A549 (cell line): ENCODE data around the gene DPP10. TPM values are rescaled to one million over a fixed set of nuclear protein-coding genes. Genes with fewer than 3 reads are reported as not detected.

Experiments
- ATAC-seq, 2 experiments: fragments of 200-7000 bp in 1 of 2; fragments of >200 bp in 1 of 2; cut with Nextera tagmentation in 1 of 2; cut with Tn5 transposase in 1 of 2; 3 replicates each; pipeline versions ENCODE4 v1.8.0 to v1.9.1; 2018 to 2020; ENCODE audit warnings: mild to moderate bottlenecking in 1 of 2, moderate library complexity in 1 of 2
- CTCF ChIA-PET: fragments of 300-600 bp; sonication (Branson Sonifier 250); formaldehyde crosslinking; extraction: SDS; loops from one replicate; lab custom pipeline; 2021; ENCODE audit warnings: antibody characterized with exemption, inconsistent platforms; lab: Yijun Ruan, JAX
- POLR2A ChIA-PET: fragments of 350-600 bp; formaldehyde crosslinking; extraction: SDS; loops from one replicate; lab custom pipeline; 2021; ENCODE audit warnings: antibody characterized with exemption, inconsistent platforms; lab: Yijun Ruan, JAX
- DNase-seq, 2 experiments: peaks; one replicate each; pipeline versions ENCODE4 v3.0.0 to v3.0.0-alpha.2; 2011 to 2016; ENCODE audit warnings: low read depth in 1 of 2, low spot score in 1 of 2
- FAIRE-seq: peaks from 2 replicates; lab custom pipeline; 2011; peaks lifted over from hg19 to GRCh38; lab: Jason Lieb, UNC
- H3K27ac ChIP-seq, 2 experiments: fragments of >200 bp; sonication (Bioruptor Twin); formaldehyde crosslinking; 3 replicates each; pipeline ENCODE4 v1.5.1; 2016 to 2017
- H3K4me1 ChIP-seq: fragments of >200 bp; sonication (Bioruptor Twin); formaldehyde crosslinking; 3 replicates; pipeline ENCODE4 v1.6.1; 2016
- H3K4me2 ChIP-seq: fragments of >200 bp; sonication (Bioruptor Twin); formaldehyde crosslinking; 3 replicates; pipeline ENCODE4 v1.6.1; 2016
- H3K4me3 ChIP-seq: fragments of >200 bp; sonication (Bioruptor Twin); formaldehyde crosslinking; 3 replicates; pipeline ENCODE4 v1.5.1; 2016
- H3K9me3 ChIP-seq: fragments of >200 bp; sonication (Bioruptor Twin); formaldehyde crosslinking; 3 replicates; pipeline ENCODE4 v1.6.1; 2016
- CBX2 ChIP-seq: fragments of 200-600 bp; sonication (generic); IDR thresholded peaks from 2 replicates; pipeline ENCODE4 v1.6.1; 2016; ENCODE audit warnings: low read depth, mild to moderate bottlenecking, borderline replicate concordance
- CEBPB ChIP-seq, 2 experiments: fragments of >200 bp in 1 of 2; sonication (Bioruptor Twin) in 1 of 2; formaldehyde crosslinking in 1 of 2; IDR thresholded peaks; 2 replicates each; pipeline ENCODE4 v1.6.1; 2012 to 2016
- CHD2 ChIP-seq: fragments of 150-350 bp; IDR thresholded peaks from 2 replicates; pipeline ENCODE4 v1.6.1; 2014; ENCODE audit warnings: low read length; ENCODE audit not compliant: partially characterized antibody
- EHF ChIP-seq: fragments of 250-450 bp; sonication (Bioruptor Pico); IDR thresholded peaks from 2 replicates; pipeline ENCODE4 v1.5.0; 2020; ENCODE audit warnings: mild to moderate bottlenecking
- EHMT2 ChIP-seq: fragments of 200-600 bp; sonication (generic); IDR thresholded peaks from 2 replicates; pipeline ENCODE4 v1.6.1; 2016; ENCODE audit warnings: antibody characterized with exemption, low read depth, mild to moderate bottlenecking, moderate library complexity
- FOSB ChIP-seq: fragments of 250-450 bp; sonication (Bioruptor Pico); IDR thresholded peaks from 2 replicates; pipeline ENCODE4 v1.5.0; 2020; ENCODE audit warnings: mild to moderate bottlenecking, moderate library complexity
- FOSL2 ChIP-seq, 2 experiments: fragments of 450-650 bp in 1 of 2; fragments of >200 bp in 1 of 2; sonication (Bioruptor Twin) in 1 of 2; formaldehyde crosslinking; IDR thresholded peaks; 2 replicates each; pipeline versions ENCODE4 v1.5.0 to v1.6.1; 2016 to 2020; ENCODE audit warnings: mild to moderate bottlenecking in 1 of 2, moderate library complexity in 1 of 2
- FOXS1 ChIP-seq: fragments of 250-450 bp; sonication (Bioruptor Pico); IDR thresholded peaks from 2 replicates; pipeline ENCODE4 v1.5.0; 2020; ENCODE audit warnings: mild to moderate bottlenecking, moderate library complexity
- HDAC2 ChIP-seq: fragments of 200-600 bp; sonication (generic); IDR thresholded peaks from 2 replicates; pipeline ENCODE4 v1.6.1; 2016
- HEYL ChIP-seq: fragments of 250-450 bp; sonication (Bioruptor Pico); IDR thresholded peaks from 2 replicates; pipeline ENCODE4 v1.8.0; 2021; ENCODE audit warnings: mild to moderate bottlenecking, moderate library complexity
- KDM1A ChIP-seq: fragments of 200-600 bp; sonication (generic); IDR thresholded peaks from 2 replicates; pipeline ENCODE4 v1.6.1; 2016; ENCODE audit warnings: low read depth, mild to moderate bottlenecking
- MAZ ChIP-seq: fragments of 150-350 bp; IDR thresholded peaks from 2 replicates; pipeline ENCODE4 v1.6.1; 2014; ENCODE audit warnings: antibody characterized with exemption, low read depth, low read length, borderline replicate concordance
- NR3C1 ChIP-seq: fragments of >200 bp; sonication (Bioruptor Twin); formaldehyde crosslinking; IDR thresholded peaks from 3 replicates; pipeline ENCODE4 v1.6.1; 2017
- PHF8 ChIP-seq: fragments of 200-600 bp; sonication (generic); IDR thresholded peaks from 2 replicates; pipeline ENCODE4 v1.6.1; 2016; ENCODE audit warnings: low read depth, mild to moderate bottlenecking, antibody characterized with exemption, moderate library complexity, borderline replicate concordance
- POLR2AphosphoS2 ChIP-seq: conservative IDR thresholded peaks from 2 replicates; pipeline ENCODE4 v1.6.1; 2012; ENCODE audit warnings: low read length, improper control_type of control experiment, inconsistent platforms
- RNF2 ChIP-seq: fragments of 200-600 bp; sonication (generic); IDR thresholded peaks from 2 replicates; pipeline ENCODE4 v1.6.1; 2016; ENCODE audit warnings: low read depth, mild to moderate bottlenecking, antibody characterized with exemption, moderate library complexity, borderline replicate concordance
- TP53 ChIP-seq: fragments of 250-450 bp; sonication (Bioruptor Pico); IDR thresholded peaks from 2 replicates; pipeline ENCODE4 v1.5.0; 2021; ENCODE audit warnings: mild to moderate bottlenecking, moderate library complexity
- ZC3H11A ChIP-seq: fragments of 450-650 bp; IDR thresholded peaks from 2 replicates; pipeline ENCODE4 v1.6.1; 2014; ENCODE audit warnings: antibody characterized with exemption, mild to moderate bottlenecking
- ZNF302 ChIP-seq: fragments of 250-450 bp; sonication (Bioruptor Pico); IDR thresholded peaks from 2 replicates; pipeline ENCODE4 v1.9.0; 2021; ENCODE audit warnings: inconsistent platforms, mild to moderate bottlenecking, moderate library complexity
- ZSCAN20 ChIP-seq: fragments of 250-450 bp; sonication (Bioruptor Pico); IDR thresholded peaks from 2 replicates; pipeline ENCODE4 v1.8.0; 2022; ENCODE audit warnings: mild to moderate bottlenecking, moderate library complexity
- WGBS: methylation state at CpG from one replicate; pipeline ENCODE4 v1.1.6; 2017; ENCODE audit errors: missing lambda C conversion rate; 5-methylcytosine and 5-hydroxymethylcytosine counted together
- polyA plus RNA-seq, 4 experiments: library from polyadenylated mRNA; depleted of rRNA in 3 of 4; stranded (reverse); fragments of >200 nt; fragmentation: RNase III in 1 of 4; extraction: RNeasy Plus Mini Kit Qiagen cat#74134 plus additional on column Dnase treatment in 1 of 4; gene quantifications; 2 replicates in 3 of 4; 3 replicates in 1 of 4; pipeline ENCODE4 v1.2.3, GENCODE V29; 2011 to 2017
- TF ChIP-seq, protein P1 (sequence below): IDR thresholded peaks from 2 replicates; pipeline ENCODE4 v1.6.1; 2012
- TF ChIP-seq, protein P2 (sequence below): IDR thresholded peaks from 2 replicates; pipeline ENCODE4 v1.6.1; 2012
- TF ChIP-seq, protein P3 (sequence below): fragments of >200 bp; sonication (Bioruptor Twin); formaldehyde crosslinking; IDR thresholded peaks from 2 replicates; pipeline ENCODE4 v1.6.1; 2016
- TF ChIP-seq, protein P4 (sequence below): fragments of 450-650 bp; IDR thresholded peaks from 2 replicates; pipeline ENCODE4 v1.6.1; 2014; ENCODE audit warnings: antibody characterized with exemption

DPP10 gene
- polyA plus RNA-seq, 2 of the 4 experiments (the other 2 are of a cell fraction), result not detected

DNA sequence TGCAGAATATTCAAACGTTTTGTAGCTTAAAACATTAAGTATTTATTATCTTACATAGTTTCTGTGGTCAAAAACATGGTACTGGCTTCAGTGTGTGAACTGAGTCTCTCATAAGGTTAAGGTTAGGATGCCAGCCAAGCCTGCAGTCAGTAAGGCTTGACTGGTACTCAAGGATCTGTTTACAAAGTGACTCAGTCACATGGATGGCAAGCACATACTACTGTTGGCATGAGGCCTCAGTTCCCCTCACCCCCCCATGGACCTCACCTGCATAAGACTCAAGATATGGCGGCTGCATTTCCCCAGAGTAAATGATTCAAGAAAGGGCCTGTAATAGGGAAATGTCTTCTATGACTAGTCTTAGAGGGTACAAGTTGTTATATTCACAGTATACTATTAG, 1167.5 kb downstream of the DPP10 start (continued):
- TF ChIP-seq FOXS1 (CRISPR knock-in tag) (no peak), CEBPB (IDR thresholded peaks at IDR 0.05) (no peak)
- TF ChIP-seq, protein P1, sequence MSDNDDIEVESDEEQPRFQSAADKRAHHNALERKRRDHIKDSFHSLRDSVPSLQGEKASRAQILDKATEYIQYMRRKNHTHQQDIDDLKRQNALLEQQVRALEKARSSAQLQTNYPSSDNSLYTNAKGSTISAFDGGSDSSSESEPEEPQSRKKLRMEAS, result no peak

DNA sequence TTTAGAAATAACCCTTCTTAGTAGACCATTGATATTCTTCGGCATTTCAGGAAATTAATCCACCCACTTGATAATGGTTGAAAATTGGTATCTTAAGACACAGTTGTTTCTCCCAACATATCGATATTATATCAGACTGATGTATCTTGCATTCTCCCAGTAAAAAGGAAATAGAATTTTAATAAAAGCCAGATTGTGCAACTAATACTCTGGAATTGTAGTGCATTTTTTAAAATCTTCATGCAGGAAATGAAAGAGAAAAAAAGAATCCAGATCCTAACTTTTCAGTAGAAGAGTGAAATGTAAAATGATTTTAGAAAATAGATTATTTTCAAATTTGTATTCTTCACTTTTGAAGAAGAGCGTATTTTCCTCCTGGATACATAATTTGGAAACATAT, 1168.4 kb downstream of the DPP10 start:
- WGBS, result 25% methylated on average over 3 of the region's 3 CpGs
- CTCF ChIA-PET, result no interaction called here
- Histone ChIP-seq H3K4me1 (no peaks in the 10 kb centered on the region), H3K4me2 (no peak overlapping the region), H3K27ac (no peak overlapping the region), H3K4me3 (no peak overlapping the region), H3K9me3 (no peaks in the 10 kb centered on the region)
- DNase-seq (no peak), FAIRE-seq (no peak), ATAC-seq (no peak)
- peak in 1 of 2 experiments; percentile 47; a peak in 1 of 4 replicates for TF ChIP-seq CEBPB (IDR thresholded peaks at IDR 0.05)
- TF ChIP-seq, protein P1, result no peak
- POLR2A ChIA-PET, result no interaction called here

DNA sequence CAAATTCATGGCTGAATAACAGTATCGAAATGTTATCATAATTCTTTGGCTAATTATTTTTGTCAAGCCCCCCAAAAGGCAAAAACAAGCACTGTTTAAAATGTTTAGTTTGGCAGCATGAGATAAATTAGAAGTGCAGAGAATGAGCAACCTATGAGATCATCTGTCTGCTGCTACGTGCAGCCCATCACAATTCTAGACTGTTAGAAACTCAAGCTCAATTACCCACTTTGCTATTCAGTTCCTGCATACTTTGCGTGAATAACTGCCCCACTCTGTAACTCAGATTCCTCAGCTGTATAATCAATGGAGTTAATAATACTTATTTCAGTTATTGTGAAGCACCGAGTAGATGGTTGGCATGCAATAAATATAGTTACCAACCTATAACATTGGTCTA, 1181.9 kb downstream of the DPP10 start:
- ATAC-seq, result no peak
- Histone ChIP-seq H3K9me3 (no peaks in the 10 kb centered on the region), H3K4me2 (no peak overlapping the region), H3K4me1 (no peaks in the 10 kb centered on the region), H3K4me3 (no peak overlapping the region), H3K27ac (no peak overlapping the region)
- ChIA-PET POLR2A (no interaction called here), CTCF (no interaction called here)
- no peak for TF ChIP-seq FOSL2 (IDR thresholded peaks at IDR 0.05)
- TF ChIP-seq FOSL2 (CRISPR knock-in tag; IDR thresholded peaks at IDR 0.05), result no peak
- TF ChIP-seq PHF8, result no peak
- no peak for TF ChIP-seq TP53 (CRISPR knock-in tag)
- TF ChIP-seq EHMT2, result no peak
- DNase-seq, result no peak
- FAIRE-seq, result no peak
- under 1% methylated on average over 4 of the region's 4 CpGs for WGBS

DNA sequence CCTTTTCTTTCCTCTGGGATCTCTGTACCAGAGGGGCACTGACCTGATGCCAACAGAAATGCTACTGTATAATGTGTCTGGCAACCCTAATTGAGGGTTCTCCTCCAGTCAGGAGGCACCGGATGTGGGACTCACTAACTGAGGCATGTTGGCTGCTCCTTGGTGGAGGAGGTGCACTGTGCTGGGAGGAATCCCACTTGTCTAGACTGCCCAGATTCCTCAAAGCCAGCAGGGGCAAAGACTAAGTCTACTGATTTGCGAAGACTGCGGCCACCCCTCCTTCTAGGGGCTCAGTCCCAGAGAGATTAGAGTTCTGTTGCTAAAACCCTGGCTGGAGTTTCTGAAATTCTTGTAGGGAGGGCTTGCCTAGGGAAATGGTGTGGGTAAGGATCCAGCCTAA, 1192.1 kb downstream of the DPP10 start:
- TF ChIP-seq, protein P2, sequence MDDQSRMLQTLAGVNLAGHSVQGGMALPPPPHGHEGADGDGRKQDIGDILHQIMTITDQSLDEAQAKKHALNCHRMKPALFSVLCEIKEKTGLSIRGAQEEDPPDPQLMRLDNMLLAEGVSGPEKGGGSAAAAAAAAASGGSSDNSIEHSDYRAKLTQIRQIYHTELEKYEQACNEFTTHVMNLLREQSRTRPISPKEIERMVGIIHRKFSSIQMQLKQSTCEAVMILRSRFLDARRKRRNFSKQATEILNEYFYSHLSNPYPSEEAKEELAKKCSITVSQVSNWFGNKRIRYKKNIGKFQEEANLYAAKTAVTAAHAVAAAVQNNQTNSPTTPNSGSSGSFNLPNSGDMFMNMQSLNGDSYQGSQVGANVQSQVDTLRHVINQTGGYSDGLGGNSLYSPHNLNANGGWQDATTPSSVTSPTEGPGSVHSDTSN, result no peak
- TF ChIP-seq CHD2 (no peak), KDM1A (no peak)
- TF ChIP-seq, protein P3, sequence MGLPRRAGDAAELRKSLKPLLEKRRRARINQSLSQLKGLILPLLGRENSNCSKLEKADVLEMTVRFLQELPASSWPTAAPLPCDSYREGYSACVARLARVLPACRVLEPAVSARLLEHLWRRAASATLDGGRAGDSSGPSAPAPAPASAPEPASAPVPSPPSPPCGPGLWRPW, result no peak
- TF ChIP-seq, all 56 proteins: peak for 0
- Histone ChIP-seq H3K4me1 (no peaks in the 10 kb centered on the region), H3K27ac (no peak overlapping the region), H3K4me2 (no peak overlapping the region), H3K4me3 (no peak overlapping the region), H3K9me3 (no peaks in the 10 kb centered on the region; the same call in 2 of the 3 replicates)
- FAIRE-seq (no peak), ATAC-seq (no peak), DNase-seq (no peak)
- WGBS, result 11% methylated on average over 1 of the region's 3 CpGs
- POLR2A ChIA-PET, result no interaction called here
- CTCF ChIA-PET, result no interaction called here

DNA sequence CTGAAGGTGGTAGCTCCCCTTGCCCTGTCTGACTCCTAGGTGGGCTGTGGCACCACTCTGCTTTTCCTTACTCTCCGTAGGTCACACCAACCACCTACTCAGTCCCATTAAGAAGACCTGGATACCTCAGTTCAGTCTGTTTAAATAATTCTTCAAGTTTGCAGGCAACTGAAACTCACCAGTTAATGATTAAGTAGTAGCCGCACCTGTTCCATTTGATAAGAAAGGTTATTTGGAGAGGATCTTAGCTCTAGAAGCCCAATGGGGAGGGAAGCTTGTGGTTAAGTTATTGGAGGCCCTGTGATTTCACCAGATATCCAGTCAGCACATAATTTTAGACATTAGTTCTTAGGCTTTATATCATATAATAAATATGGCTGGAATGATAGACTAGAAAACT, 1193.0 kb downstream of the DPP10 start:
- ATAC-seq, result no peak
- WGBS, result 8% methylated on average over 2 of the region's 2 CpGs

DNA sequence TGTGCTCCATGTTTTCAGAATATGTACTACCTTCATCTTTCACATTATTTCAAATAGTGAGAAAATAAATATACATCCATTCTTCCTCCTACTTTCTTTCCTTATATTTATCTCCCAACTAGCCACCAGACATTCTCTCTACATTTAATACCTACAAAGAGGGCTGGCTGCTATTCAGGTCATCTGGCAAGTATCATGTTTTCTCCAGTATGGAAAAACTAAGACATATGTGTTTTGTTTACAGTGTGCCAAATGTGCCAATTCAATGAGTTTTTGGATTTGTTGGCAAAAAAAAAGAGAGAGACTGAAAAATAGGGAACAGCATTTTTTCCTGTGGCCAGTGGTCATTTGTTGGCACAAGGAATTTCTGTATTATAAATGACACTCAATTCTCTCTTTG, 1207.3 kb downstream of the DPP10 start:
- ATAC-seq (no peak), FAIRE-seq (no peak), DNase-seq (no peak)
- Histone ChIP-seq H3K9me3 (no peaks in the 10 kb centered on the region), H3K4me1 (no peaks in the 10 kb centered on the region), H3K4me3 (no peak overlapping the region), H3K27ac (no peak overlapping the region), H3K4me2 (no peak overlapping the region)
- POLR2A ChIA-PET, result no interaction called here
- CTCF ChIA-PET, result no interaction called here
- TF ChIP-seq NR3C1 (no peak), MAZ (no peak), FOSB (no peak), ZNF302 (CRISPR knock-in tag) (no peak), KDM1A (no peak), EHF (CRISPR knock-in tag) (no peak), ZC3H11A (no peak), CBX2 (no peak), ZSCAN20 (CRISPR knock-in tag) (no peak), POLR2AphosphoS2 (no peak), RNF2 (no peak), HDAC2 (no peak), CHD2 (no peak)
- TF ChIP-seq, protein P4, sequence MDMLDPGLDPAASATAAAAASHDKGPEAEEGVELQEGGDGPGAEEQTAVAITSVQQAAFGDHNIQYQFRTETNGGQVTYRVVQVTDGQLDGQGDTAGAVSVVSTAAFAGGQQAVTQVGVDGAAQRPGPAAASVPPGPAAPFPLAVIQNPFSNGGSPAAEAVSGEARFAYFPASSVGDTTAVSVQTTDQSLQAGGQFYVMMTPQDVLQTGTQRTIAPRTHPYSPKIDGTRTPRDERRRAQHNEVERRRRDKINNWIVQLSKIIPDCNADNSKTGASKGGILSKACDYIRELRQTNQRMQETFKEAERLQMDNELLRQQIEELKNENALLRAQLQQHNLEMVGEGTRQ, result no peak

More for the DNA sequence above, 1193.0 kb downstream of the DPP10 start:
- no peaks in the 10 kb centered on the region for H3K4me1 ChIP-seq
- no peak for FAIRE-seq
- H3K4me3 ChIP-seq, result no peak overlapping the region
- TF ChIP-seq, protein P3, result no peak
- no peak for TF ChIP-seq HEYL (CRISPR knock-in tag)
- TF ChIP-seq, all 56 proteins: peak for 0
- POLR2A ChIA-PET, result no interaction called here
- Histone ChIP-seq H3K4me2 (no peak overlapping the region), H3K9me3 (no peaks in the 10 kb centered on the region; the same call in 2 of the 3 replicates), H3K27ac (no peak overlapping the region)
- no peak for DNase-seq
- CTCF ChIA-PET, result no interaction called here
